HG02970 (cell line): Measurements from ENCODE around the gene KRTAP10-11.
"Not testable (repeated sequence)": the region's sequence is repeated elsewhere in the genome, so short reads cannot be mapped to it uniquely, and the experiment has no call there.

ENCODE experiments used
- ATAC-seq: cut with Tn5 transposase; IDR thresholded peaks from one replicate; pipeline ENCODE4 v1.9.1; 2021; ENCODE audit warnings: mild to moderate bottlenecking, moderate library complexity, moderate number of reproducible peaks; ENCODE audit not compliant: unreplicated experiment, low FRiP score

The KRTAP10-11 gene

DNA sequence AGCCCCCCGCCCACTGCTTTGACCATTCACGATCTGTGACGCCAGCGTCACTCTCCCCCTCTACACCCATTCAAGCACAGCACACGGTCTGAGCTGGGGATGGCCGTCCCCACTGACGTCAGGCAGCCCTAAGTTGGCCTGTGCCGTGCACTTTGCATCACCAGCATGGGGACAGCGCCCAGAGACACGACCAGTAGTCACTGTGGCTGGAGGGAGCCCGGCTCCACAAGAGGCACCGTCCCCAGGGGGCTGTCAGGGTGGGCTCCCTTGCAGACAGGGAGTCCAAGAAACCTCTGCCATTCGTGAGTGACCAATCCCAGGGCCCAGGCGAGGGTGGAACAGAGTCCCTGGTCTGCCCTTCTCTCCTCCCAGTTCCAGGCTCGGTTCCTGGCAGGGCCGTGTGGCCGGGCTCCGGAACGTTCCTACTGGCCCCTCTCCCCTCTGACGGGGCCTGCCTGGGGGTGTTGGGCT, 32.0 kb upstream of the KRTAP10-11 start:
- no peak for ATAC-seq

DNA sequence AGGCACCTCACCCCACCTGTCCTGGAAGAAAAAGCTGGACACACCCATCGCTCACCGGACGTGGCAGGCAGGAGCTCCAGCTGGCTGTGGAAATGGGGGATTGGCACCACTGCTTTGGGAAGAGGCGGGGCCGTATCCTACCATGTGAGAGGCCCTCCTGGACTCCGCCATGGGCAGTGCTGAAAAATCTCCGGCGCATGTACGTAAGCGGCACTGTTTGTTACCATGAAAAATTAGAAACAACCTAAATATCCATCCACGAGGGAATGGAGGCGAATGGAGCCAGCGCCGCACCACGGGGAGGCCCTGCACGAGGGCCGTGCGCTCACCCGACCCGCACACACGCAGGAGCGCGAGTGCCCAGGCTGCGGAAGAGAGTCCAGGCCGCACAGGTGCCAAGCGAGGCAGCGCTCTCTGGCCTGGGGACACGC, 31.2 kb upstream of the KRTAP10-11 start:
- ATAC-seq, result no peak

DNA sequence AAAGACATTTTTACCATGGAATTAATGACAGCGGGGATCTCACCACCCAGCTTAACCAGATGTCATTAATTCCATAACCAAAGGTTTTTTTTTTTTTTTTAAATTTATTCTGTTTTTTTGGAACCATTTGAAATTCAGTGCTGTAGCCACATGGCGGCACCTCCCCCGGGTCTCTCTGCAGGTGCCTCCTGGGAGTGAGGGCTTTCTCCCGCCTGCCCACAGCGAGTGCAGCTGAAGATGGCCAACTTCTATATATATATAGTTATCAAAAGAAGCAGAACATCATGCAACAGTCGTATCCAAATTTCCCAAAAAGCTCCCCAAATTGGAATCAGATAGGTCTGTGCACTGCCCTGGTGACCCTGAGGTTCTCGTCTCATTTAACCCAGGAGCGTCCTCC, 30.7 kb upstream of the KRTAP10-11 start:
- no peak for ATAC-seq

DNA sequence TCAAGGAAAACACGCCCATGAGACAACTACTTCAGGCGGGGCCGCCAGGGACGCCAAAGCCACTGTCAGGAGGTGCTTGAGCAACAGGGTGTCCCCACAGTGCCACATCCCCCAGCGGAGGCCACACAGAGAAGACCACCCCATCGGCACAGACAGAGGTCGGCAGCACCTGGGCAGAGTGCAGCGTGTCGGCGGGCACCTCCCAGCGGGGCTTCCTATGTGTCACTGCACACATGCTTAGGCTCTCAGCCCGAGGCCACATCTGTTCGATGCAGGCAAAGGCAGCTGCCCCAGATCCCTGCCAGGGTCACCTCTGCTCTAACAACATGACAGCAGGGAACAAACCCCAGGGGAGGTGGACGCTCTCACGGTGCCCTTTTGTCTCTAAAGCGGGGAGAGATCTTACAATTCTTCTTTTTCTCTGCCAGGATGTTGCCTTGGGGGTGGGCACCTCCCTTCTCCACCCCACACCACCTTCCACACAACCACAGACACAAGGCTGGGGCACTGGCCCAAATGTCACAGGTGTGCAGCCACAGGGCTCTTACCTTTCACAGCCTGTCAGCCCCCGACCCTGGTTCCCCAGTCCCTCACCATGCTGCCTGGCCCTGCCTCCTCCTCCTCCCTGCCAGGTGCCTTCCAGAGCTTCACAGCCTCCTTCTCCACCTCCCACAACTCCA, 30.2 kb upstream of the KRTAP10-11 start:
- no peak for ATAC-seq

DNA sequence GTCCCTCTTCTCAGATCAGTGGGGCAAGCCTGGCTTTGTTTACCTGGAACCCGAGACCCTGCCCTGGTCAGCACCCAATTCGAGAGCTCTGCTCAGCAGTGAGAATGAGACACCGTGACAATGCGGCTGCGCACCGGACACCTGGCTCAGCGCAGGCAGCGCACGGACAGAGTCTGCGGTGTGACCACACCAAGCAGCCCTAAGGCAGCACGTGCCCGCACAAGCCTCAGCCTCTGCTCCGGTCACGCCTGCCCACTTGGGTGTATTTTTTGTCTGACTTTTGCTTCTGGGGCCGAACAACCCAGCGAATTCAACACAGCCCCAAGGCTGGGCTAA, 29.7 kb upstream of the KRTAP10-11 start:
- no peak for ATAC-seq

DNA sequence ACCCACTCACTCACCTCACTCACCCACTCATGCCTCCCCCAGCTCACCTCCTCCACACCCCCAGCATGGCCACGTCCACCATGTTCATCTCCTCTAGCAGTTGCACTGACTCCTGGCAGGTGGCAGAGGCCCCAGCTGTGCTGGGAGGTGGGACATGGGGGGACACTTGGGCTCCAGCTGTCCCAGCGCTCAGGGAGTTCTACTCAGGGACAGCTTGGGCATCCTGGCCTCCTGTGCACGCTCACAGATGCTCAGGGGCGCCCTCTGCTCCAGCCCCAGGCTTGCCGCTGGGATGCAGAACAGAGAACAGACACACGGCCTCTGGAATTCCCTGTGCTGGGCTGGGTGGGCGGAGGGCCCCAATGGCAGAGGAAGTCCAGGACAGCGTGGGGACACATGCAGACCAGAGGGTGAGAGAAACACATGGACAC, 29.1 kb upstream of the KRTAP10-11 start:
- no peak for ATAC-seq

DNA sequence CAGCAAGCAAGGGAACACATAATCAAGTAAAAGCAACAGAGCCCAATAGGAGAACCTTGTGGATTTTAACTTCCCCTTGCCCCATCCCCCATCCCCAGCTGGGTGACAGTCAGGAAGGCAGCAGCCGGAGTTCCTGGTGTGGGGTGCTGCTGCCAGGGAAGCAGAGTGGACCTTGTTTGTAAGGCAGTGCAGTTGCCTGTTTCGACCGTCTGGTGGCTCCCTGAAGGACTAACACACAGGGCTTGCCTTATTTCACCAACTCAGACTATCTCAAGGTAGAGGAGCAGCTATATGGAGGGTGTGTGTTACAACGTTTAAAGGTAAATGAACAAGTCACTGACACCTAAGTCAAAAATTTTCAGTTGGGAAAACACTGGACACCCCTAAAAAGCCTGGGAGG, 27.7 kb upstream of the KRTAP10-11 start:
- no peak for ATAC-seq

DNA sequence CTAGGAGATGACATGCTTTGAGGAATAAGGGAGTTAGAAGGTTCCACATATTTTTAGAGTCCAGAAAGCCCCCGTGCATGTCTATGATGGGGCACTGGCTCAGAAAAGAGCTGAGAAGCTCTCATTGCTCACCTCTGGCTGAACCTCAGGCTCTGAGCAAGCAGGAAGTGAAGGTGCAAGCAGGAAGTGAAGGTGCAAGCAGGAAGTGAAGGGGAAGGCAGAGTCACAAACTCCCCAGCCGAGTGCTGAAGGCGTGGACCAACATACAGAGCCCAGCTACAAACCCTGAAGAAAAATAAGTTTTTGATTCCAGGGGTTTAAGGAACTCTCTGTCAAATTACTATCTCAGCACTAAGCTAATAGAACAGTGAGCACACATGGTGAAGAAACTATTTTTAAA, 27.3 kb upstream of the KRTAP10-11 start:
- ATAC-seq, result no peak

DNA sequence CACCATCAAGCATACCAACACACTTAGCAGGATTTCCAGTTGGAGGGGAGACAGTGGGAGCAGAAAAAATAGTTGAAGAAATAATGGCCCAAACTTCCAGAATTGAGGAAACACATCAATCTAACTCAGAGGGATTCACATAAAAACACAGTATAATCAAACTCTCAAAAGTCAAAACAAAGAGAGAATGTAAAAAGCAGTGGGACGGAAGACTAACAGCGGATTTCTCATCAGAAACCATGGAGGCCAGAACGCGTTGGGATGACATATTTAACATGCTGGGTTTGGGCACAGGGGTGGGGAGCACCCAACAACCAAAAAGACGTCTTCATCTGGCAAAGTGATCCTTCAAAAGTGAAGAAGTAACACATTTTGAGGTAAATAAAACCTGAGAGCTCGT, 26.3 kb upstream of the KRTAP10-11 start:
- no peak for ATAC-seq

DNA sequence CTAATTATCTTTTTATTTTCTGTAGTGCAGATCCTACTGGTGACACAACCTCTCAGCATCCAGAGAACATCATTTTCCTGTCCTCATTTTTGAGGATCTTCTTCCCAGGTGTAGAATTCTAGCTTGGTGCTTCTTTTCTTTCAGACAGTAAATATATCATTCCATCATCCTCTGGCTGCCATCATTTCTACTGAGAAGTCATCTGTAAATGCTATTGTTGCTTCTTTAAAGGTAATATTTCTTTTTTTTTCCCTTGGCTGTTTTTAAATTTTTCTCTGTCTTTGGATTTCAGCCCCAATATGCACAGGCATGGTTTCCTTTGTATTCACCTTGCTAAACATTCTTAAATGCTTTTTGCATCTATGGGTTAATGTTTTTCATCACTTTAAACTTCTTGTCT, 22.6 kb upstream of the KRTAP10-11 start:
- ATAC-seq, result no peak

DNA sequence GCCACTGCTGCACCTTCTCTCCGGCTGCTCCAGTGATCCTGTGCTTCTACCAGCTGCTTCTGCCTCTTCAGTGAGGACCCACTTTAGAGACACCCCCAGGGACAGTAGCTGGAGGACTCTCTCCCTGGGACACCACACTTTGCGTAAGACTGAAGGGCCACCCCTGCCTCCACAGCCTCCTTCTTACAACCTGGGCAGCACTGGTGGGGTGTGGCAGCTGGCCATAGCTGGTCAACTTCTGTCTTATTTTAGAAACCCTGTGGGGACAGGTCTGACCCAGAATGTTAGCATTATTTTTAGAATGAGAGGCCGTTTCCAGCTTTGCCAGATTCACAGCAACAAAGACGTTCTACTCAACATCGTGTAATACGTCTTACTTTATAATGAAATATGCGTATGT, 20.5 kb upstream of the KRTAP10-11 start:
- no peak for ATAC-seq

DNA sequence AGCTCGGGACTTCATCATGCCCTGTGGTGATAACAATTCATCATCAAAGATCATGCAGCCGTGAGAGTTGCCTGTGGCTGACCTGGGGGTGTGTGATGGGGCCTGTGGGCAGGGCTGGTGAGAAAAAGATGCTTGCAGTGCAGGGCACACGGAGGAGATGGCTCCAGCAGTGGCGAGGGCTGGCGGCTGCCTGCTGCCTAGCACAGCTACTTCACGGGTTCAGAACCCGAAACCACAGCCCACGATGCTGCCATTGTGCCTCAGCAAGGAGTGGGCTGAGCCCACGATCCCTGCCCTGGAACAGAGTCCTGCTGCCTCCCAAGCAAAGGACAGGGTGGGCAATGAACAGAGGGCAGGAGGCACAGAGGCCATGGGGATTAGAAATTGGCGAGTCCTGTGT, 20.0 kb upstream of the KRTAP10-11 start:
- no peak for ATAC-seq

DNA sequence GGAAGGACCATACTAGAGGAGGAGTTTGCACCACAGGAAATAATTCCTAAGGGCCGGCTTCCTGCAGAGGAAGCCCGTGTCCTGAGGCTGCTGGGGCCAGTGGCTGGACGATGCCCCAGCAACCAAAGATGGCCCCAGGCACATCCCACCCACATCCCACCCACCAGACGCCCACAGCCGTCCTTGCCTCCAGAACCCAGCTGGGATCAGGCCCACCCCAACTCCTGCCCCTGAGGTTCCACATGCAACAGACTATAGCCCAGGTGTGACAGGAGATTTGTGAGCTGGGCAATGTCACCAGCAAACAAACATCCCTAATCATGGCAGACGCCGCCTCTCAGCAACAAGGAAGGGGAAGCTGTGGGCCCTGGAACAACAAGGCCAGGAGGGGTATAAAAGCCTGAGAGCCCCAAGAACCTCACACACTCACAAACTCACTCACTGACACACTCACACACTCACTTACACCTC, 19.5 kb upstream of the KRTAP10-11 start, which contains the start of gene KRTAP10-9:
KRTAP10-9 (plus strand) TSS at position 421 of the 471 bp plus-strand sequence. CDS start 79 bp downstream, outside the sequence.
- ATAC-seq, result no peak

DNA sequence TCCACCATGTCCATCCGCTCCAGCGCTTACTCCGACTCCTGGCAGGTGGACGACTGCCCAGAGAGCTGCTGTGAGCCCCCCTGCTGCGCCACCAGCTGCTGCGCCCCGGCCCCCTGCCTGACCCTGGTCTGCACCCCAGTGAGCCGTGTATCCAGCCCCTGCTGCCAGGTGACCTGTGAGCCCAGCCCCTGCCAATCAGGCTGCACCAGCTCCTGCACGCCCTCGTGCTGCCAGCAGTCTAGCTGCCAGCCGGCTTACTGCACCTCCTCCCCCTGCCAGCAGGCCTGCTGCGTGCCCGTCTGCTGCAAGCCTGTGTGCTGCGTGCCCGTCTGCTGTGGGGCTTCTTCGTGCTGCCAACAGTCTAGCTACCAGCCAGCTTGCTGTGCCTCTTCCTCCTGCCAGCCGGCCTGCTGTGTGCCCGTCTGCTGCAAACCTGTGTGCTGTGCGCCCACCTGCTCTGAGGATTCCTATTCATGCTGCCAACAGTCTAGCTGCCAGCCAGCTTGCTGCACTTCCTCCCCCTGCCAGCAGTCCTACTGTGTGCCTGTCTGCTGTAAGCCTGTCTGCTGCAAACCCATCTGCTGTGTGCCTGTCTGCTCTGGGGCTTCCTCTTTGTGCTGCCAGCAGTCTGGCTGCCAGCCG, 18.9 kb upstream of the KRTAP10-11 start:
- not testable (repeated sequence) for ATAC-seq

DNA sequence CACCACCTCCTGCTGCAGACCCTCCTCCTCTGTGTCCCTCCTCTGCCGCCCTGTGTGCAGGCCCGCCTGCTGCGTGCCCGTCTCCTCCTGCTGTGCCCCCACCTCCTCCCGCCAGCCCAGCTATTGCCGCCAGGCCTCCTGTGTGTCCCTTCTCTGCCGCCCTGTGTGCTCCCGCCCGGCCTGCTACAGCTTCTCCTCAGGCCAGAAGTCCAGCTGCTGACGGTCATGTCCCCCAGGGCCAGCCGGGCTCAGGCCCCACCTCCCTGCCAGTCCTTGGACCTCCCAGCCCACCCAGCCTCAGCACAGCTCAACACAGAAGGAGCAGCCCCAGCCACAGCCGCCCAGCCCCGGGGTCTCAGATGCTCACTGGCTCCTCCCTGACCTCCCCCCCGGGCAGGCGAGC, 18.4 kb upstream of the KRTAP10-11 start:
- ATAC-seq, result not testable (repeated sequence)

DNA sequence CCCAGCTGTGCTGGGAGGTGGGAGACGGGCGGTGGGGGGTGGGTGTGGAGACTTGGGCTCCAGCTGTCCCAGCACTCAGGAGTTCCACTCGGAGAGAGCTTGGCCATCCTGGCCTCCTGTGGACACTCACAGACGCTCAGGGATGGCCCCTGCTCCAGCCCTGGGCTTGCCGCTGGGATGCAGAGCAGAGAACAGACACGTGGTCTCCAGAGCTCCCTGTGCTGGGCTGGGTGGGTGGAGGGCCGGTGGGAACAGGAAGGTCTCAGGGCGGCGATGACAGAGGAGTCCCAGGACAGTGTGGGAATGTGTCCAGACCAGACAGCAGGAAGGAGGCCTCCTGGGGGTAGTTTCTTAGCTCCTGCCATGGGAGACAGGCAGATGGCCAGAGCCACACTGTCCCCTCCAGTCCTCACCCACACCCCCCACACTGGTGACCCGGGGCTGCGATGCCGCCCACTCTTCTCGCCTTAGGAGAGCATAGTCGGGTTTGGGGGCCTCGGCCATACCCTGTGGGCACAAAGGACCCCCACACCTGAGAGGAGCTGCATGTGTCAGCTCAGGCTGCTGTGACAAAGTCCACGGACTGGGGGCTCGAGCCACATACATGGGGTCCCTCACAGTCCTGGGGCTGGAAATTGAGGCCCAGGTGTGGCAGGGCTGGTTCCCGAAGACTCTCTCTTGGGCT, 17.4 kb upstream of the KRTAP10-11 start:
- ATAC-seq, result no peak

DNA sequence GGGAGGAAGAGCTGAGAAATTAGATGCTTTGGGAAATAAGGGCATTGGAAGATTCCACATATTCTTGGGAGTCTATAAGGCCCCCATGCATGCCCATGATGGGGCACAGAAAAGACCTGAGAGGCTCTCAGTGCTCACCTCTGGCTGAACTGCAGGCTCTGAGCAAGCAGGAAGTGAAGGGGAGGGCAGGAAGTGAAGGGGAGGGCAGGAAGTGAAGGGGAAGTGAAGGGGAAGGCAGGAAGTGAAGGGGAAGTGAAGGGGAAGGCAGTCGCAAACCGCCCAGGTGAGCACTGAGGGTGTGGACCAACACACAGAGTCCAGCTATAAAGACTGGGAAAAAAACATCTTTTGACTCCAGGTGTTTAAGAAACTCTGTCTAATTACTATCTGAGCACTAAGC, 15.8 kb upstream of the KRTAP10-11 start:
- ATAC-seq, result no peak

DNA sequence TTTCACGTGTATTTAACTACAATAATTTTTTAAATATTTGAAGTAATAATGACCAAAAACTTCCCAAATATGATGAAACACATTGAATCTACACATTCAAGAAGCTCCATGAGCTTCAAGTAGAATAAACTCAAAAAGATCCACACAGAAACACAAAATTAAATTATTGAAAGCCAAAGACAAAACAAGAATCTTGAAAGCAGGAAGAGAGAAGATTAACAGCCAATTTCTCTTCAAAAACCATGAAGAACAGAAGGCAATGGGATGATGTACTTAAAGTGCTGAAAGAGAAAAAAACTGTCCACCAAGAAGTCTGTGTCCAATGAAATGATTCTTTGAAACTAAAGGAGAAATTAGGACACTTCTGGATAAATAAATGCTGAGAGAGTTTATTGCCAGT, 14.1 kb upstream of the KRTAP10-11 start:
- no peak for ATAC-seq

DNA sequence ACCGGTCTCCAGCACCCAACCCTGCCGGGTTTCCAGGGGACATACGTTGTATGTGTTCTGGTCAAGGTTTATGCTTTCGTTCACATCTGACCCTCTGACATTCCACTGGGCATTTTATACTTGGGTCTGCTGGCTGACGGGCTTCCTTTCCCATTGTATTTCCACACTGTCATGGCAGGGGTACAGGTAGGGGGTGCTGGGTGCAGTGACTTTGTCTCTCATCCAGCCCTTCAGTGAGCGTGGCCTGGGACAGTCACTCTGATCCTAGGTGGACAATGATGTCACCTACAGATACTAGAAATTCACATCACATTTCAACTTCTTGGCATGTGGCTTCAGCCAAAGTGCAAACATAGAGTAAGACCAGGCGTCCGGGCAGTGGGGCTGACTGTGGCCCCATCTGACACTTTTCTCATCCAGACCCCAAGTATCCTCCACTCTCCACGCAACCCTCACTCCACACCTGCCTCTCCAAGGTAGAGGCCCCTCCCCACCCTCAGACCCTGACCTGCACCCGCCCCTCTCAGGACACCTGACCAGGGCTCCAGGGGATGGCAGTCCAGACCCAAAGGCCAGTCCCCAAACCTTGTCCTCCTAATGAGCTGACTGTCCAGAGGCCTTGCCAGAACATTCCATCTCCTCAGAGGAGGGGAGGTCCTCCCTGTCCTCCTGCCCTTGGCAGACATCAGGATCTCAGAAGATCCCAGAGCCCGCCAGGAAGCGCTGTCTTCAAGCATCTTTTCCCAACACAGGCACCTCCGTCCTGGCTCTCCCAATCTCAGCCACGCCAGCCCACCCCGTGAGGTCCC, 9.8 kb upstream of the KRTAP10-11 start:
- no peak for ATAC-seq

DNA sequence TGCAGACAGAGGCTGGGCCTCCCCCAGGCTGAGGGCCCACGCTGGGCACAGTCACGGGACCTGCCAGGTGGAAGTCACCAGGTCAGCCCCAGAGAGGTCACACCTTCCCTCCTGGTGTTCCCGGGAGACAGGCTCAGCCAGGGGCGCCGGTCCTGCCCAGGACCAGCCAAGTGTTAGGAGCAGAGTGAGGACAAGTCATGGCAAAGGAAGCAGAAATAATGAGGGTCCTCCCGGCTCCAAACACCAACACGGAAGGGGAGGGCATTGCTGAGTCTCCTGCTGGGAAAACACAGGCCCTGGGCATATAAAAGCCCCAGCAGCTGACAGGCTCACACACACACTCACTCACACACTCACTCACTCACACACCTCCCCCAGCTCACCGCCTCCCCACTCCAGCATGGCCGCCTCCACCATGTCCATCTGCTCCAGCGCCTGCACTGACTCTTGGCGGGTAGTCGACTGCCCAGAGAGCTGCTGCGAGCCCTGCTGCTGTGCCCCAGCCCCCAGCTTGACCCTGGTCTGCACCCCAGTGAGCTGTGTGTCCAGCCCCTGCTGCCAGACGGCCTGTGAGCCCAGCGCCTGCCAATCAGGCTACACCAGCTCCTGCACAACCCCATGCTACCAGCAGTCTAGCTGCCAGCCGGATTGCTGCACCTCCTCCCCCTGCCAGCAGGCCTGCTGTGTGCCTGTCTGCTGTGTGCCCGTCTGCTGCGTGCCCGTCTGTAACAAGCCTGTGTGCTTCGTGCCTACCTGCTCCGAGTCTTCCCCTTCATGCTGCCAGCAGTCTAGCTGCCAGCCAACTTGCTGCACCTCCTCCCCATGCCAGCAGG, 9.0 kb upstream of the KRTAP10-11 start, which contains the start of gene KRTAP10-10:
KRTAP10-10 (plus strand) TSS at position 339 of the 833 bp plus-strand sequence; CDS start at position 401, 62 bp downstream.
- ATAC-seq, result no peak
